ENCODE data around the gene NBPF3. TPM values are rescaled to one million over a fixed set of nuclear protein-coding genes. Genes with fewer than 3 reads are reported as not detected.

NBPF3 gene
- total RNA-seq, 4 donors from 2014 or later, result 2.3 to 80.2 (median 10.9) TPM

DNA sequence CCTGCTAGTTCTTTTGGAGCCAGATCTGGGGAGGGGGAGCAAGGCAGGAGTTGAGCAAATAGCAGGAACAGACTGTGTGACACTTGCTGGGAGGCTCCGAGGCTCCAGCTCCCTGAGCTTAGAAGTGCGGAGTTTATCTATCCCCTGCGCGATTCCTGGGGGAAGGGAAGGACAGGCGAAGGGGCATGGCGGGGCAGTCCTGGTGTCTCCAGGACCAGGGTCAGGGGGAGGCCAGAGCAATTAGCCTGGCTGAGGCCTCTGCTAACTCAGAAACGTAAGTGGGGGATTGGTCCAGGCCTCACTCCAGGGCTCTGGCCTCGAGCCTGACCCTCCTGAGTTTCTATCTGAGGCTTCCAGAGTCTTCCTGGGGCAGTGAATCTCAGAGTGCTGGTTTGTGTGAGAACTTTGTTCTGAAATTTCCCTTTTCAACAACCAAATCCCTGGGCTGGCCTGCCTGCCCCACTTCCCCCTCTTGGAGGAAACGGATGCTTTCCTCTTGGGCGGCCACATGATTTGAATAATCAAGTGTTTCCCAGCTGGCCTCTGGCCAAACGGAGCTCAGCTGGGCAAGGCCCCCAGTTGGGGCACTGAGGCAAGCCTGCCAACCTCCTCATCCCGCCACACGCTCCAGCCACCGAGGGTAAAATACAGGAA is 84.9 kb downstream of the NBPF3 start:
- no peak for DNase-seq
- H3K27me3 ChIP-seq, result no peaks in the 10 kb centered on the region
- intact Hi-C loops (cut with DNase I; ENCODE audit: low total_unique reads) (no loop called here), in situ Hi-C loops (cut with MboI; ENCODE audit: low pct_ligation_motif_present in 1 of 4, low pct_unique_long_range_greater_than_20kb in 1 of 4, low sequenced_read_pairs in 3 of 4) (loop anchor here in 3 of 4 donors (25.0 kb wide), 1 partner anchor 137 kb away; the partner anchor contains the start of gene RAP1GAP (in 3 of the 3))
- no peaks in the 10 kb centered on the region for H3K36me3 ChIP-seq
- 69% methylated on average over 14 of the region's 14 CpGs; no CpG with 5 or more reads in 1 of the 2 donors for WGBS, 2 donors (ENCODE audit: low coverage in 1 of 2)
- no peak overlapping the region for H3K27ac ChIP-seq
- no peaks in the 10 kb centered on the region for H3K4me1 ChIP-seq
- no peak for TF ChIP-seq EP300 (IDR thresholded peaks at IDR 0.05; ENCODE audit: low read depth)
- TF ChIP-seq CTCF (IDR thresholded peaks at IDR 0.05), result no peak
- TF ChIP-seq POLR2A (IDR thresholded peaks at IDR 0.05), result no peak
- no peak for TF ChIP-seq POLR2AphosphoS5 (IDR thresholded peaks at IDR 0.05)
- H3K4me3 ChIP-seq, result no peak overlapping the region
- no peaks in the 10 kb centered on the region for H3K9me3 ChIP-seq

DNA sequence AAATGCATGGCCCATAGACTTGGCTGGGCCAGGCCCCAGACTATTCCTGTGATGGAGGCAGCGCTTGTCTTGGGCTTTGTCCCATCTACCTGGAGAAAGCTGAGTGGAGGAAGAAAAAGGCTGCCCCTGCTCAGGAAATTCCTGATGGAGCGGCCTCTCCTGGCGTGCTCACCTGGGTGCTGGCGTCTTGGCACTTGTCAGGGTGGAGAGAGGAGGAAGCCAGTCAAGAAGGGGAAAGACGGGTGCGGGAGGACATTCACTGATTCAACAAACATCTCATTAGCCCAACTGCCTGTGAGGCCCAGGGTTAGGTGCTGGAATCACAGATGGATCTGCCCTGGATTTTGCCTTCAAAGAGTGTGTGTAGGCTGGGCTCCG is 85.4 kb downstream of the NBPF3 start:
- Histone ChIP-seq H3K27ac (no peak overlapping the region), H3K27me3 (no peaks in the 10 kb centered on the region), H3K9me3 (no peaks in the 10 kb centered on the region), H3K4me1 (no peaks in the 10 kb centered on the region), H3K36me3 (no peaks in the 10 kb centered on the region), H3K4me3 (no peak overlapping the region)
- intact Hi-C loops (cut with DNase I; ENCODE audit: low total_unique reads), result no loop called here
- in situ Hi-C loops (cut with MboI; ENCODE audit: low pct_ligation_motif_present in 1 of 4, low pct_unique_long_range_greater_than_20kb in 1 of 4, low sequenced_read_pairs in 3 of 4), result no loop called here
- no peak for DNase-seq
- TF ChIP-seq POLR2AphosphoS5 (IDR thresholded peaks at IDR 0.05), result no peak
- TF ChIP-seq EP300 (IDR thresholded peaks at IDR 0.05; ENCODE audit: low read depth), result no peak
- TF ChIP-seq CTCF (IDR thresholded peaks at IDR 0.05), result no peak
- no peak for TF ChIP-seq POLR2A (IDR thresholded peaks at IDR 0.05)
- WGBS, 2 donors (ENCODE audit: low coverage in 1 of 2), result 59 to 77% methylated on average over 5 to 7 of the region's 7 CpGs

DNA sequence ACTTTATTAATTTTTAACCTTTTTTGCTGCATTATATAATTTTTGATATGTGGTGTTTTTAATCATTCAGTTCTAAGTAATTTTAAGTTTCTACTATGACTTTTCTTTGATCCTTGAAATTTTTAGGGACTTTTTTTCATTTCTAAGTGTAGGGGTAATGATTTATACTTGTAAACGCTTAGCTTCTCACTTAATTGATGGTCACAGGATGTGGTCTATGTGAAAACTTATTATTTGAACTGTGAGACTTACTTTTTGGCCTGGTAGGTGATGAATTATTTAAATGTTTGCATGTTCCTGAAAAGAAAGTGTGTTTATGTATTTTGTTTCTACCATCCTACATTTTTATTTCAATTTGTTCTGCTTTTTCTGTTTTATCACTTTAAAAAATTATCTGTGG is 86.5 kb downstream of the NBPF3 start:
- Histone ChIP-seq H3K4me1 (no peaks in the 10 kb centered on the region), H3K27me3 (no peaks in the 10 kb centered on the region), H3K4me3 (no peak overlapping the region), H3K9me3 (no peaks in the 10 kb centered on the region), H3K27ac (no peak overlapping the region), H3K36me3 (no peaks in the 10 kb centered on the region)
- WGBS, 2 donors (ENCODE audit: low coverage in 1 of 2), result 60 to 86% methylated on average over 1 of the region's 1 CpG
- intact Hi-C loops (cut with DNase I; ENCODE audit: low total_unique reads), result no loop called here
- DNase-seq, result no peak
- in situ Hi-C loops (cut with MboI; ENCODE audit: low pct_ligation_motif_present in 1 of 4, low pct_unique_long_range_greater_than_20kb in 1 of 4, low sequenced_read_pairs in 3 of 4), result no loop called here
- no peak for TF ChIP-seq POLR2A (IDR thresholded peaks at IDR 0.05)

DNA sequence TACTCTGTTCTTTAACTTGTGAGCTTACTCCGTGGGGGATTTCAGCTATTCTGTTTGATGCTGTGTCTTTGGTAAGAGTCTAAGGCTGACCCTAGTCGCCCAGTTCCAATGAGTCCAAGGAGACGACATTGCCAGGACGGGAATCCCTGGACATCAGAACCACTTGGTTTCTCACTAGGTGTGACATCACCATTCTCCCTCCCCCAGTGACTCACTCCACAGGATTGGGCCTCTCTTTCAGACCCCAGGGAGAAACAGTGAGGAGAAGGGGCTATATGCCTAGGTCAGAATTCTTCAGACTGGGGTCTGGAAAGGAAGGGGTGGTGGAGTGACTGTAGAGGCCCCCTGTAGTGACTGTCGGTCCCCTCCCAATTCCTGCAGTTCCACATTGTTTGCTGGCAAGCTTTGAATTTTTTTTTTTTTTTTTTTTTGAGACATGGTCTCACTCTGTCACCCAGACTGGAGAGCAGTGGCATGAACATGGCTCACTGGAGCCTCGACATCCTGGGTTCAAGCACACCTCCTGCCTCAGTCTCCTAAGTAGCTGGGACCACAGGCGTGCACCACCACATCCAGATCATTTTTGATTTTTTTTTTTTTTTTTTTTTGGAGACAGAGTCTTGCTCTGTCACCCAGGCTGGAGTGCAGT is 90.6 kb downstream of the NBPF3 start:
- Histone ChIP-seq H3K9me3 (no peaks in the 10 kb centered on the region), H3K4me3 (no peak overlapping the region), H3K27me3 (peaks cover 2% of the 10 kb centered on the region), H3K27ac (no peak overlapping the region), H3K4me1 (peaks cover 0 to 10% (median 0%) of the 10 kb centered on the region in 4 donors), H3K36me3 (no peaks in the 10 kb centered on the region)
- intact Hi-C loops (cut with DNase I; ENCODE audit: low total_unique reads) (no loop called here), in situ Hi-C loops (cut with MboI; ENCODE audit: low pct_ligation_motif_present in 1 of 4, low pct_unique_long_range_greater_than_20kb in 1 of 4, low sequenced_read_pairs in 3 of 4) (no loop called here)
- WGBS, 2 donors (ENCODE audit: low coverage in 1 of 2), result 81% methylated on average over 3 to 7 of the region's 7 CpGs
- TF ChIP-seq CTCF (IDR thresholded peaks at IDR 0.05) (no peak), POLR2A (IDR thresholded peaks at IDR 0.05) (no peak), EP300 (IDR thresholded peaks at IDR 0.05; ENCODE audit: low read depth) (no peak), POLR2AphosphoS5 (IDR thresholded peaks at IDR 0.05) (no peak)
- no peak for DNase-seq
